Stimulated activated CD8-positive, alpha-beta memory T cell treated with anti-CD3 and anti-CD28 coated beads, Interleukin-12 subunit alpha, Interleukin-12 subunit beta, amount 100 ng/mL, for 1 hour (primary cell): ENCODE results near the gene UQCRC2.
"Not testable (repeated sequence)": the region's sequence is repeated elsewhere in the genome, so short reads cannot be mapped to it uniquely, and the experiment has no call there.

Experiments
- DNase-seq: peaks from one replicate; pipeline ENCODE4 v3.0.0-alpha.2; 2020; ENCODE audit warnings: low read depth

Gene UQCRC2

DNA sequence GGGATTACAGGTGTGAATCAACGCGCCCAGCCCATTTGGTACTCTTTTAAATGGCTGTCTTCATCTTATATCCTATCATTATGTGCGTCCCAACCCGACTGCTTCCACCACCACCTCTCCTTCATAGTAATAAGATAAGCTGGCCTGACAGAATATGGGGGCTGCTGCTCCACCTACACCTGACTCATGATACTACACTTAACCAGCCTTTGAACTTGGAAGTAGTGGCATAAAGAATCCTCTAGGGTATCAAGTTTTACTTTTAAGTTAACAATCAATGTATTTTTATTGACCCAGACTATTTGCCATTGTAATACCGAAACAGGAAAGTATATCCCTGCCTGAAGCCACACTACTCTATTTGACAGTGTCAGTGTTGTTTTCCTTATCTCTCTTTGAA lies 28.9 kb downstream of the UQCRC2 start:
- DNase-seq: no peak

DNA sequence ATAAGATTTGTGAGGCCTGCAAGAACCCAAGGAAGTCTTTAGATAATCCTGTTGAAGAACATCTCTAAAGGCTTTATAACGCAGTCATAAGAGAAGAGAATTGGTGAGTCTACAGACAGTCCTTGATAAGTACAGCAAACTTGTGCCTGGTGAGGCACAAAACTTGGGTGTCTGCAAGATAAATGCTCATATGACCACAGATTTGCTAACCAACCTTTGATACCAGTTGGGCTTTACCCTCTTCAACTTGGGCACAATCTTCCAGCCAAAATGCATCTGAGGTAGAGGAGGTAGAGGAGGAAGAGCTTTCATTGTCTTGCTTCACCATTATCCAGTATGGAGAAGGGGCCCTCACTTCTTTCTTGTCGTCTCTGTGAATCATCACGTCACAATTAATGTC lies 30.9 kb downstream of the UQCRC2 start:
- DNase-seq: no peak

DNA sequence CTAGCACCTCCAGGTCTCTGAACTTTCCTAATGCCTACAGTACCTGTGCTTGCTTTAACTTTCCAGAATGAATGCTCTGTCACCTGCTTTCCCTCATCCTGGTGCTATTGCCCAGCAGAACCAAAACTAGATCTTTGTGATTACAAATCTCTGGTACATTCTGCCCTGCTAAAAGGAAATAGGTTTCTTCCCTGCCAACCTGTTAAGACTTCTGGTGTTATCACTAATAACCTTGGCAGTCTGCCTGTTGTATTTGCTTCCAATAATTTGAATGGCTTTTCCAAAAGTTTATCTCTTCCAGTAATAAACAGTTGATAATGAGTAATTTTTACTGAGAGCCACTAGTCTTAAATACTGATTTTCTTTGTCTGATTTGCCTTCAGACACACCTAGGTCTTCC lies 32.4 kb downstream of the UQCRC2 start:
- no peak for DNase-seq

DNA sequence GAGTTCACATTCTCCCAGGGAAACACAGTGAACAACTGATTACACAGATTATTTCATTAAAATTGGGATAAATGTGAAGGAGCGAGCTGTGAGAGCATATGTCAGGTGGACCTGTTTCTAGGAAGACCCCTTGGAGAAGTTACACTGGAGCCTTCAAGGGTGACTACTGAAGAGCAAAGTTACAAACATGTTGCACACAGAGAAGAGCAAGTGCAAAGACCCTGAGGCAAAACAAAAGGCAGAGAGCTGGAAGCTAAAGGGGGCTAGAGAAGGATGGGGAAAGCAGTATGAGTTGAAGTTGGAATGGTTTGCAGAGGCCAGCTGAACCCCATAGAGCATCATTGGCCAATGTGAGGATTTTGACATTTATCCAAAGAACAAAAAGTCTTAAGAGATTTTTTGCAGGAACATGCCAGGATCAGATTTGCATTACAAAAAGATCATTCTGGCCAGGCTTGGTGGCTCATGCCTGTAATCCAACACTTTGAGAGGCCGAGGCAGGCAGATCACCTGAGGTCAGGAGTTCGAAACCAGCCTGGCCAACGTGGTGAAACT lies 33.6 kb downstream of the UQCRC2 start:
- no peak for DNase-seq

DNA sequence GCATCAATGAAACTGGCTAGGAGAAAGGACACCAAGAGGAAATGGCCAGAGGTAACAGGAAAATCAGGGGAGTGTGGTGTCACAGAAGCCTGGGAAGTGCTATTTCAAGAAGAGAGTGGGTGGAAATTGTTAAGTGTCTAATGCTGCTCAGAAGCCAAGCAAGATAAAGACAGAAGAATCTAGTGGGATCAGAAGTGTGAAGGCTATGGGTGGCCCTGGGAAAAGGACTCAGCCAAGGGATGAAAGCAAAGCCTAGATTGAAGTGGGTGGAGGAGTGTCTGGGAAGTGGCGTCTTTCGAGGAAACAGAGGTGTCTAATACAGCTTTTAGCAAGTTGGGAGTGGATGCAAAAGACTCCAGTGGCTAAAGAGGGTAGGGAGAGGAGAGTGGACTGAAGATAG lies 34.3 kb downstream of the UQCRC2 start:
- DNase-seq: no peak

DNA sequence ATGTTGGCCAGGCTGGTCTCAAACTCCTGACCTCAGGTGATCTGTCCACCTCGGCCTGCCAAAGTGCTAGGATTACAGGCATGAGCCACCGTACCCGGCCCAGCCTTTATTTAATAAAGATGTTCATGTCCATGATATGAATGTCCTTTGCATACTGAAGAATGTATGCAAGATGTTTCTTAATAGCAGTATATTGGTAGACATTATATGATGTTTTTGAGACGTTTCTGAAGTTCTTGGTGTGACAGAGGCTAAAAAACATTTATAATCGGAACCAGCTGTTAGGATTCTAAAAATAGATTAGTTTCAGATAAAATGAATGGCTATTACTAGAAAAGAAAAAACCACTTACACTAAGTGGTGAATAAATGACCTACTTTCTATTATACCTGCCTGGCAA lies 36.0 kb downstream of the UQCRC2 start:
- DNase-seq: no peak

DNA sequence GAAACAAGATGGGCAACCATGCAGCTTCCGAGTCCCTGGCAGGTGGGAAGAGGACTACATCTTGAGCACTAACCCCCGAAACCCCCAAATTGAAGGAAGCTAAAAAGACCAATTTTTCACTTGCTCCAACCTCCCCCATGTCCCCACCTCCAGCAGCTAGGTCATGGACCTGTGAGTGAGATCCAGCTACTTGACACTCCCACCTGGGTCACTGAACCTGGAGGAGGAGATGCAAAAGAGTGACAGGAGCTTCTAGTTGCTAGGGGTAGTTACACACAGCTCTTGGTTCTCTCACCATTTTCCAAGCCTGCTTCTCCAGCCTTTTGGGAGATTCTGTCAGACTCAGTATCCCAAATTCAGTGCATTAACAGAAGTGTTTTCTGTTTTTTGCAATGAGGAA lies 36.6 kb downstream of the UQCRC2 start:
- DNase-seq: no peak

DNA sequence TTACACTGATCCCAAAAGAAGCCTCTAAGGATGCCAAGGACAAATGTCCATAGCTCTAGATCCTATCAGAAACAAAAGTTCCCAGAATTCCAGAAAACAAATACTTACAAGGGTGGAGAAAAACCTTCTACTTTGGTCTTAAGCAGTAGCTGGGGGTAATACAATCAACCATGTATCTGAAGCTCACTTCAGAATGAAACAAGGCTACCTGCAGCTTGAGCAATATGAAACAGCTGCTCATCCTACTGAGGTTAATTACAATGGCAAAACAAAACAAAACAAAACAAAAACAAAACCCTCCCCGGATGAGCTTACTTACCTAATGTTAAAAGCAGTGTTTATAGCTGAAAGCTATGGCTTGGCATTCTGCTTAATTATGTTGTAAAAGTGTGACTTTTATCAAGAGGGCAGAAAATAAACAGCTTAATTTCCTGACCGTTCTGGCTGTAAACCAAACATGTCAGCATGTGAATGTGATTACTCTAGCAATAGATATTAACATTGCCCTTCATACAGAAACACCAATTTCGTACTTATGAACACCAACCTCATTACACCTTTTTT lies 37.3 kb downstream of the UQCRC2 start:
- no peak for DNase-seq

DNA sequence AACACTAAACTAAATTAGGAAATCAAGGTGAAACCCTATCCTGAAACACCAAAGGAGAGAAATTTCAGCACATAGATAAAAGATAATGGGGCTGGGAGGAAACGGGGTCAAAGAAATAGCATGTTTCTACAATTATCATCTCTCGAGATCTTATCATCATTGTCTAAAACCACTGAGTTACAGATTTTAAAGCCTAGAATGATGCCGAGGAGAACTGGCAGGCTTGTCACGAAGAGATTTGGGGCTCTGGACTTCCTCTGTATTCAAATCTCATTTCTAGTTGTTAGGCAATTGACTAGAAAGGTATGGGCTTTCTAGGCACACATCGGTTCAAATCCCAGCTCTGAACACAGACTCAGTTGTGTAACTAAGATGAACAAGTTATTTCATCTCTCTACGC lies 38.5 kb downstream of the UQCRC2 start:
- no peak for DNase-seq

DNA sequence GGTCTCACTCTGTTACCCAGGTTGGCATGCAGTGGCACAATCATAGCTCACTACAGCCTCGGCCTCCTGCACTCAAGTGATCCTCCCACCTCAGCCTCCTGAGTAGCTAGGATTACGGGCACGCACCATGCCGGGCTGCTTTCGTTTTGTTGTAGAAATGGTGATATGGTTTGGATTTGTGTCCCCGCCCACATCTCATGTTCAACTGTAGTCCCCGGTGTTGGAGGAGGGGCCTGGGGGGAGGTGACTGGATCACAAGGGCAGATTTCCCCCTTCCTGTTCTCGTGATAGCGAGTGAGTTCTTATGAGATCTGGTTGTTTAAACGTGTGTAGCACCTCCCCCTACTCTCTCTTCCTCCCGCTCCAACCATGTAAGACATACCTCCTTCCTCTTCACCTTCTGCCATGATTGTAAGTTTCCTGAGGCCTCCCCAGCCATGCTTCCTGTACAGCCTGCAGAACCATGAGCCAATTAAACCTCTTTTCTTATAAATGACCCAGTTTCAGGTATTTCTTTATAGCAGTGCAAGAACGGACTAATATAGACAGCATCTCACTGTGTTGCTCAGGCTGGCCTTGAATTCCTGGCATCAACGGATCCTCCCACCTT lies 41.8 kb downstream of the UQCRC2 start:
- no peak for DNase-seq

DNA sequence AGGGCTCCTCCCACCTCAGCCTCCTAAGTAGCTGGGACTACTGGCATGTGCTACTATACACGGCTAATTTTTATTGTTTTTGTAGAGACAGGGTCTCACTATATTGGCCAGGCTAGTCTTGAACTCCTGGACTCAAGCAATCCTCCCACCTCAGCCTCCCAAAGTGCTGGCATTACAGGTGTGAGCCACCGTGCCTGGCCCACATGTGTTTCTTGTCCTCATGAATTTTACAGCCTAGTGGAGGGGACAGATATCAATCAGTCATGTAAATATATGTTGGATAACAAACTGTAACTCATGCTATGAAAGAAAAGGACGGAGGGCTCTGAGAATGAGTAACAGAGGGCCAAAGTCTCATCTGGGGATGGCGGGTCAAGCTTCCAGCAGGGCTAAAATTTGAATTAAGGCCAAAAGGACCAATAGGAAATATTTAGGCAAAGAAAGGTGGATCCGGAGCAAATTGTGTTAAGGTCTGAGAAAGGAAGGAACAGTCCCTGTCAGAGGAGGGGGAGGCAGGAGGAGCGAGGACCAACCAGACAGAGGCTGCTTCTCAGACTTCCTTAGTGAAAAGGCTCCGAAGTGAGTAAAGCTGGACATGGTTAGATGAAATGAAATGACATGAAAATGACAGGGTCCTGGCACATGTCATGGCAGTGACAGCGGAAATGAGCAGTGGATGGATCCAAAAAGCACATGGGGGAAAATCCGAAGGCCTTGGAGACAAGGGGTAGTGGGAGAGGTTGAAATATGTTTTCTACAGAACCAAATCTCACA lies 43.9 kb downstream of the UQCRC2 start:
- no peak for DNase-seq

DNA sequence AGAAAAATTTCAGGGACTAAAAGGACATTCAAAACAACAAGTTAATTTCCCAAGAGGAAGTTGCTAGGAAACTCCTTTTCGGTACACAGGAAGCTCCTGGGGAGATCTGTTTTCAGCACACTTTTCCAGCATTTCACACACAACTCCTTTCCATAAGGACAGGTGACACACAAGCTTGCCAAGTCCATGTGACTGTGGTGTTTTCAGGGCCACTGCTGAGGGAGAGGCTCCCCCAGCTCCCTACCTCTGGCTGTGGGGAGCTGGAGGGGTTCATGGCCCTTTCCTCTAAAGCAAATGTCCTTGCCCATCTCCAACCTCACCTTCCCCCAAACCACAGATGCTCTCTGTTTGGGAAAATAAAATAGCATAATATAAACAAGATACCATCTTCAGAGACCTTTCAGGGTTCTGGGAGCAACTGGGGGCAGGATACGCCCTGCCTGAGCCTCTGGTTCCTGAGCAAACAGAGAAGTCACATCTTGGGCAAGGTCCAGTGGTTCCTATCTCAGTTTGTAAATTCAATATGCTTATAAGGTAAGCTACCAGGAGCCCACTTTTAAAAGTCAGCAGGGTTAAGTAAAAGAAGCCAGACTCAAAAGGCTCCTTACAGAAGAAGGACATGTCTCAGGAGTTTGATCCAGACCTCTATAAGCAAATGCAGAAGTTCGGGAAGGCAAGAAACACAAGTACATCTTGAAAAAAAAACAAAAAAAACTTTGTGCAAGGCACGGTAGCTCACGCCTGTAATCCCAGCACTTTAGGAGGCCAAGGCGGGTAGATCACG lies 44.7 kb downstream of the UQCRC2 start:
- no peak for DNase-seq

DNA sequence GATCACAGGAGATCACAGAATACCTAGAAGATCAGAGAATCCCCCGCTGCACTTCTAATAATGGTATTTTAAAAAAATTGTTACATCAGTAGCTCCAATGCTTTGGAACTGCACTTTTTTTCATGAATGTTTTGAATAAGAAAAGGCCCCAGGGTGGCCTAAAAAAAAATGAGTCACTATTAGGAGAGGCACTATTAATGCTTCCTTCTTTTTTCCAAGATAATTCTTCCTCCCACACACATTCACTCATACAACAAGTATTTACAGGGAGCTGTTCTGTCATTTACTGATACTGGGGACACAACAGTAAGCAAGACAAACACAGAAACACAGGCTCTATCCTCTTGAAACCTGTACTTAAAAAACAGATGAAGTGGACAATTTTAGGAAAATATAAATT lies 48.4 kb downstream of the UQCRC2 start:
- DNase-seq: no peak

DNA sequence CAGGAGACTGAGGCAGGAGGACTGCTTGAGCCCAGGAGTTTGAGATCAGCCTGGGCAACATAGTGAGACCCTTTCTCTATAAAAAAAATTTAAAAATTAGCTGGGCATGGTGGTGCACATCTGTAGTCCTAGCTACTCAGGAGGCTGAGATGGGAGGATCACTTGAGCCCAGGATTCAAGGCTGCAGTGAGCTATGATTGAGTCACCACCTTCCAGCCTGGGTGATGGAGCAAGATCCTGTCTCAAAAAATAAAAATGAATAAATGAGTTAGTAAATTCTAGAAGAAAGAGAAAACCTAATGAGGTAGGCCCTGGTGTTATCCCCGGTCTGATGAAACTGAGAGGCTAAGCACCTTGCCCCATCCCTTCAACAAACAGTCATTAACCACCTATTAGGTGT lies 48.9 kb downstream of the UQCRC2 start:
- DNase-seq: not testable (repeated sequence)

DNA sequence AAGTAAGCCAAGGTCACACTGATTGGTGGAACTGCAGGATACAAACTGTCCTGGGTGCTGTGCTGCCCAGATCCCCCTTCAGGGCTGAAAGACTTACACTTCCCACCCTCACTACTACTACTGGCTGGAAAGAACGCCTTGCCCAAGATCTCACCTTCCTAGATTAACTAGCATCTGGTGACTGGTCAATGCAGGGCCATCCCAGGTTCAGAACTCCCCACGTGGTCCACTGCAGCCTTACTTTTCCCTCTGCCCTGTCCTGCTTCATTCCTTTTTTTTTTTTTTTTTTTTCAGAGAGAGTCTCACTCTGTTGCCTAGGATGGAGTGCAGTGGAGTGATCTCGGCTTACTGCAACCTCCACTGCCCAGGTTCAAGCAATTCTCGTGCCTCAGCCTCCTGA lies 50.0 kb downstream of the UQCRC2 start:
- DNase-seq: no peak

DNA sequence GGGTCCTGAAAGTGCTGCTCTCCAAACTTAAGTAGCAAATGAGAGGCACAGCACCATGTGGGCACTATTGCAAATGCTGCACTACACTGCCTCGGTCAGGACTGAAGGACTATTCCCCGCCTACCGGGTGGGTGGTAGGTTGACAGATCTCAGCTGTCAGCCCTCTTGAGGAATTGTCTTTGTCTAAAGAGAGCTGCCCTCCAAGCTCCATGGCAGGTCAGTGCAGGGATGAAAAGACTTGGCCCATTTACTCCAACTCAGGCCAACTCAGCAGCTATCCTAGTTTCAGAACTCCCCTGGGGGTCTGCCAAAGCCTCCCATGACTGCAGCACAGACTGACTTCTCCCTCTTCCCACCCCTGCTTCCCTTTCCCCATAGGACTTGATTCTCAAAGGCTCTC lies 51.2 kb downstream of the UQCRC2 start:
- DNase-seq: no peak

DNA sequence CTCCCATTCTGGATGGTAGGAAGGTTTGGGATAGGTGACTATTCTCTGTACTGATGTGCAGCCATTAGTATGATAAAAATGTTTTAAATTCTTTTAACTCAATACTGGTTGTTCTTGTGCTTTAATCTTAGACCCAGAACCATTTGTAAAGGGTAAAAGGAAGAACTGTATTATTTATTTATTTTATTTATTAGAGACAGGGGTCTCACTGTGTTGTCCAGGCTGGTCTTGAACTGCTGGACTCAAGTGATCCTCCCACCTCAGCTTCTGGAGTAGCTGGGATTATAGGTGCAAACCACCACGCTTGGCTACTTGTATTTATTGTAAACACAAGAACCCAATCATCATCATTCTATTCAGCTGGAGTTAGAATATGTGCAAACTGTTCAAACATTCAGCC lies 52.6 kb downstream of the UQCRC2 start:
- DNase-seq: no peak

DNA sequence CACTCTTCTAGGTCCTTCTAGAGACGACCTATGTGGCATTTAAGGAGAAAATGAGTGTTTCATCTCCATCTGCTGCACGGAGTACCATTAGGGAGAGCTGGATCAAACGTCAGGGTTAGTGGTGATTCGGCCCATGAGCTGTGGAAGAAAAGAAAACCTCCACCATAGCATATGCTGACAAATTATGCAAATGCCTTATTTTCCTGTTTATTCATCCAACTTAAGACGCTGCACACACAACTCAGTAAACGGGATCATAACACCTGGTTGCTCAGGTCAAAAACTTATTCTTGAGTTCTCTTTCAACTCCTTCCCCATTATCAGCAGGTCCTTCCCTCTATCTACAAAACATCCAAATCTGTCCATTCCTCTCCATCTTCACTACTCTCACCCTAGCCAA lies 53.5 kb downstream of the UQCRC2 start:
- DNase-seq: no peak

DNA sequence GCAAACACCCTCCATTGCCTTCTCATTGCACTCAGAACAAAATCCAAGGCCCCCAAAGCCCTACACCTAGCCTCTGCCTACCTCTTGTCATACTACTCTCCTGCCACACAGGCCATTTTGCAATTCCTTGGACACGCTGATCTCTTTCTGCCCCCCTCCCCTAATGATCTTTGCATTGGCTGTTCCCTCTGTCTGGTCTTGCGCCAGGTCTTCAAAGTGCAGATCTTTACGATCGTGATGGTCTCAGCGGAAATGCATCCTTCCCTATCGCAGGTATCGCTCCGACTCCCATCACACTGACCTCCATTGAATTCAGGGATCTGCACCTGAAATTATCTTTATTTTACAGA lies 54.0 kb downstream of the UQCRC2 start:
- no peak for DNase-seq

DNA sequence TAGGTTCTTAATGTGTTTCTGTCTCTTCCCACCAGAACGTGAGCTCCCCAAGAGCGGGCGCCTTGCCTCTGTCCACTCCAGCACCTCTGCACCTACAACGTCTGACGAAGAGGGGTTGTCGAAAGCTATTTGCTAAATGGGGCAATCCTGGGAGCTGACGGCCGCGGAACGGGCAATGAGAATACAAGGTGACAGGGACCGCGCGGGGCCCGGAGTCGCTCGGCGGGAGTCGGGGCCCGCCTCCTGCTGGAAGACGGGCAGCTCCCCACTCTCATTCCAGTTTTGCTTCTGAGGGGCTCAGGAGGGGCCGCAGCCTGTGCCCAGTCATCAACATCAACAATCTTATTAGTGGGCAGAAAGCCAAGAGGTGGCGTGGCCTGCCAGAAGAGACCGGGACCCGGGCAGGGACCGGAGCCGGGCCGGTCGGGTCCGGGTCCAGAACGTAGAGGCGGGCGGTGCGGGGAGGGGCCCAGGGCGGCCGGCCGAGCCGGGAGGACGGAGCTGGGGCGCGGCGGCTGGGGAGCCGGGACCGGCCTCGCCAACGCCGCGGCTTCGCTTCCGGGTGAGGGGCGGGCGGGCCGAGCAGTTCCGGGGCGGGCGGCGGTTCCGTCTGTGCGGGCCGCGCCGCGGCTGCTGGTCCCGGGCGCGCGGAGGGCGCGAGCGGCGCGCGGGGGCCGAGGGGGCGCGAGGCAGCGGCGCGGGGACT lies 54.5 kb downstream of the UQCRC2 start, which contains the start of gene MOSMO:
Gene MOSMO (plus strand): TSS at position 603 of the 706 bp plus-strand sequence. CDS start 191 bp downstream, outside the sequence.
- peak; percentile 49 for DNase-seq

DNA sequence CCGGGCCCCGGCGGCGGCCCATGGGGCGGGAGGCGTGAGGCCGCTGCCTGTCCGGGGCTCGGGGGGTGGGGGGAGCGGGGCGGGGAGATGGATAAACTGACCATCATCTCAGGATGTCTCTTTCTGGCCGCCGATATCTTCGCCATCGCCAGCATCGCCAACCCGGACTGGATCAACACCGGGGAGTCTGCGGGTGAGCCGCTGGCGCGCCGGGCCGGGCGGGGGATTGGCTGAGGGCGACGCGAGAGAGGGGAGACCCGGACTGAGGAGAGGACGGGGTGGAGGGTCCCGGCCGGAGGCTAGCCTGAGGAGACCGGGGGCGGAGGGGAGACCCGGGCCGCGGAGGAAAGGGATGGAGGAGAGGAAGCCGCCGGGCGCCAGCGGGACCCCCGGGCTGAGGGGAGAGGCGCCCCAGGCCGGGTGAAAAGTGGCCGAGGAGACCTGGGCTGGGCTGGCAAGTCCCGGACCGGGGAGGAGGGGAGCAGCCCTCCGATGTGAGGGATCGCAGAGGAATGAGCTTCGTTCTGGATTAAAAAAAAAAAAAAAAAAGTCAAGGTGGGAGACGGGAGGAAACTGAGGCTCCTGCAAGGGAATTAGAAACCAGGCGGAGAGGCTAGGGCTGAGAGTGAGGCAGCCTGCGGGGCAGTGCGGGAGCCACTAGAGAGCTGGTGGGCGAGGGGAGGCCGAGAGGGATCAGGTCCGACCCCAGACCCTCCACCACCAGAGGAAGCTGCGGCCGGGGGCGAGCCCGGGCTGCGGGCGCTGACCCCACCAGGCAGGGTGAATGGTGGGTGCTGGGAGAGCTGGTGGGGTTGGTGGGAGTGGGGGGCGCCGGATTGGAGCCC lies 55.3 kb downstream of the UQCRC2 start:
- DNase-seq: no peak
